Lower leg skin (tissue), 3 donors: ENCODE results near the gene LYRM7.

Experiments
- POLR2A ChIP-seq, 2 donors: fragments of 450-650 bp; IDR thresholded peaks; one replicate each; pipeline ENCODE4 v1.6.1; 2016 to 2017; ENCODE audit warnings: antibody characterized with exemption in 2 of 2, mild to moderate bottlenecking in 1 of 2, moderate library complexity in 1 of 2
- TF ChIP-seq, protein P1 (sequence below), 3 donors: fragments of 450-650 bp; IDR thresholded peaks; one replicate each; pipeline ENCODE4 v1.5.1; 2016; ENCODE audit warnings: antibody characterized with exemption in 3 of 3, mild to moderate bottlenecking in 3 of 3, moderate library complexity in 2 of 3

DNA sequence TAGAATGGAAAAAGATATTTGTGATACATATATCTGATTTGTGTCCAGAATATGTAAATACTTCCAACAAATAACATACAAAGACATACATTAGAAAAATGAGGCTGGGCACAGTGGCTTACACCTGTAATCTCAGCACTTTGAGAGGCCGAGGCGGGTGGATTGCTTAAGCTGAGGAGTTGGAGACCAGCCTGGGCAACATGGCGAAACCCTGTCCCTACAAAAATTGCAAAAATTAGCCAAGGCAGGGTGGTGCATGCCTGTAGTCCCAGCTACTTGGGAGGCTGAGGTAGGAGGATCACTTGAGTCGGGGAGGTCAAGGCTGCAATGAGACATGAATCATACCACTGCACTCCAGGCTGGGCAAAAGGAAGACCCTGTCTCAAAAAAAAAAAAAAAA lies 47.0 kb downstream of the LYRM7 start:
- TF ChIP-seq, protein P1, sequence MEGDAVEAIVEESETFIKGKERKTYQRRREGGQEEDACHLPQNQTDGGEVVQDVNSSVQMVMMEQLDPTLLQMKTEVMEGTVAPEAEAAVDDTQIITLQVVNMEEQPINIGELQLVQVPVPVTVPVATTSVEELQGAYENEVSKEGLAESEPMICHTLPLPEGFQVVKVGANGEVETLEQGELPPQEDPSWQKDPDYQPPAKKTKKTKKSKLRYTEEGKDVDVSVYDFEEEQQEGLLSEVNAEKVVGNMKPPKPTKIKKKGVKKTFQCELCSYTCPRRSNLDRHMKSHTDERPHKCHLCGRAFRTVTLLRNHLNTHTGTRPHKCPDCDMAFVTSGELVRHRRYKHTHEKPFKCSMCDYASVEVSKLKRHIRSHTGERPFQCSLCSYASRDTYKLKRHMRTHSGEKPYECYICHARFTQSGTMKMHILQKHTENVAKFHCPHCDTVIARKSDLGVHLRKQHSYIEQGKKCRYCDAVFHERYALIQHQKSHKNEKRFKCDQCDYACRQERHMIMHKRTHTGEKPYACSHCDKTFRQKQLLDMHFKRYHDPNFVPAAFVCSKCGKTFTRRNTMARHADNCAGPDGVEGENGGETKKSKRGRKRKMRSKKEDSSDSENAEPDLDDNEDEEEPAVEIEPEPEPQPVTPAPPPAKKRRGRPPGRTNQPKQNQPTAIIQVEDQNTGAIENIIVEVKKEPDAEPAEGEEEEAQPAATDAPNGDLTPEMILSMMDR (IDR thresholded peaks at IDR 0.05): no peak
- no peak for TF ChIP-seq POLR2A (IDR thresholded peaks at IDR 0.05)
